Sigmoid colon (tissue), 4 donors: ENCODE results near the gene TENM3.
A peak's percentile ranks its signal among the peaks of the same experiment; 100 is the strongest.

ENCODE experiments used
- EP300 ChIP-seq, 4 donors: sonication (generic); formaldehyde crosslinking; IDR thresholded peaks; one replicate each; pipeline ENCODE4 v1.6.1; 2017; ENCODE audit warnings: antibody characterized with exemption in 4 of 4
- POLR2A ChIP-seq, 2 donors: fragments of 450-650 bp; IDR thresholded peaks; one replicate each; pipeline ENCODE4 v1.6.1; 2016; ENCODE audit warnings: antibody characterized with exemption in 2 of 2, mild to moderate bottlenecking in 2 of 2, moderate library complexity in 2 of 2
- TF ChIP-seq, protein P1 (sequence below), 4 experiments: fragments of 450-650 bp in 3 of 4; fragments of 200-600 bp in 1 of 4; IDR thresholded peaks; one replicate each; pipeline ENCODE4 v1.5.1; 2016 to 2019; ENCODE audit warnings: antibody characterized with exemption in 4 of 4, mild to moderate bottlenecking in 3 of 4, moderate library complexity in 2 of 4

GRCh38 chr4:182325848-182326255, 82.7 kb downstream of the TENM3 start:
- TF ChIP-seq, protein P1, sequence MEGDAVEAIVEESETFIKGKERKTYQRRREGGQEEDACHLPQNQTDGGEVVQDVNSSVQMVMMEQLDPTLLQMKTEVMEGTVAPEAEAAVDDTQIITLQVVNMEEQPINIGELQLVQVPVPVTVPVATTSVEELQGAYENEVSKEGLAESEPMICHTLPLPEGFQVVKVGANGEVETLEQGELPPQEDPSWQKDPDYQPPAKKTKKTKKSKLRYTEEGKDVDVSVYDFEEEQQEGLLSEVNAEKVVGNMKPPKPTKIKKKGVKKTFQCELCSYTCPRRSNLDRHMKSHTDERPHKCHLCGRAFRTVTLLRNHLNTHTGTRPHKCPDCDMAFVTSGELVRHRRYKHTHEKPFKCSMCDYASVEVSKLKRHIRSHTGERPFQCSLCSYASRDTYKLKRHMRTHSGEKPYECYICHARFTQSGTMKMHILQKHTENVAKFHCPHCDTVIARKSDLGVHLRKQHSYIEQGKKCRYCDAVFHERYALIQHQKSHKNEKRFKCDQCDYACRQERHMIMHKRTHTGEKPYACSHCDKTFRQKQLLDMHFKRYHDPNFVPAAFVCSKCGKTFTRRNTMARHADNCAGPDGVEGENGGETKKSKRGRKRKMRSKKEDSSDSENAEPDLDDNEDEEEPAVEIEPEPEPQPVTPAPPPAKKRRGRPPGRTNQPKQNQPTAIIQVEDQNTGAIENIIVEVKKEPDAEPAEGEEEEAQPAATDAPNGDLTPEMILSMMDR (IDR thresholded peaks at IDR 0.05) = no peak
- TF ChIP-seq POLR2A (IDR thresholded peaks at IDR 0.05) = no peak
- TF ChIP-seq EP300 (IDR thresholded peaks at IDR 0.05) = peak in 1 of 4 donors; percentile 54
